HepG2 (cell line): ENCODE measurements around the gene GRIK3. TPM values are rescaled to one million over a fixed set of nuclear protein-coding genes. Genes with fewer than 3 reads are reported as not detected.

Experiments used
- ATAC-seq: fragments of 200-7000 bp; cut with Tn5 transposase; 3 replicates; pipeline ENCODE4 v1.9.1; 2020; ENCODE audit warnings: mild to moderate bottlenecking, moderate library complexity
- BruUV-seq: library from RNA; stranded (reverse); fragments of 400-500 nt; replicated peaks from 2 replicates; lab custom pipeline; 2021; lab: Mats Ljungman, UMichigan
- CTCF ChIA-PET: fragments of 300-600 bp; formaldehyde crosslinking; extraction: SDS; loops from one replicate; lab custom pipeline; 2021; ENCODE audit warnings: low total read pairs, inconsistent platforms, low intra/inter-chr PET ratio; lab: Yijun Ruan, JAX
- POLR2A ChIA-PET: fragments of 350-600 bp; sonication (Branson Sonifier 250); formaldehyde crosslinking; loops from one replicate; lab custom pipeline; 2020; ENCODE audit warnings: antibody characterized with exemption, inconsistent platforms; lab: Yijun Ruan, JAX
- DNase-seq: peaks from one replicate; pipeline ENCODE4 v3.0.0-alpha.2; 2015; ENCODE audit warnings: low spot score
- FAIRE-seq: peaks from 3 replicates; lab custom pipeline; 2011; peaks lifted over from hg19 to GRCh38; lab: Jason Lieb, UNC
- H2AFZ ChIP-seq: one replicate; pipeline ENCODE4 v1.6.1; 2011; ENCODE audit warnings: low read length, inconsistent platforms
- H3K27ac ChIP-seq: fragments of 300-600 bp; 3 replicates; pipeline ENCODE4 v1.8.0; 2011; ENCODE audit warnings: mixed run types, mild to moderate bottlenecking, mixed read lengths, low read length, inconsistent platforms; ENCODE audit not compliant: insufficient read depth; ENCODE audit errors: extremely low read length
- H3K27me3 ChIP-seq, 2 experiments: fragments of 200-600 bp in 1 of 2; 2 replicates in 1 of 2; 3 replicates in 1 of 2; pipeline versions ENCODE4 v1.6.0 to v1.8.0; 2011; ENCODE audit warnings: low read length in 2 of 2, mild to moderate bottlenecking in 2 of 2, moderate library complexity in 2 of 2, inconsistent platforms in 1 of 2; ENCODE audit not compliant: insufficient read depth in 2 of 2, control insufficient read depth in 1 of 2
- H3K36me3 ChIP-seq, 2 experiments: fragments of 200-600 bp in 1 of 2; replicated peaks in 1 of 2; 2 replicates in 1 of 2; 3 replicates in 1 of 2; pipeline versions ENCODE4 v1.5.1 to v1.8.0; 2011; ENCODE audit warnings: low read length in 2 of 2, inconsistent platforms in 1 of 2; ENCODE audit not compliant: insufficient read depth in 2 of 2, control insufficient read depth in 1 of 2
- H3K4me1 ChIP-seq: 2 replicates; pipeline ENCODE4 v1.5.1; 2012; ENCODE audit warnings: low read length, inconsistent platforms; ENCODE audit not compliant: insufficient read depth
- H3K4me2 ChIP-seq: 2 replicates; pipeline ENCODE4 v1.6.0; 2011; ENCODE audit warnings: low read depth, low read length, inconsistent platforms
- H3K4me3 ChIP-seq, 3 experiments: fragments of 200-600 bp in 1 of 3; sonication (generic), shearing (Covaris generic) in 1 of 3; replicated peaks in 1 of 3; 2 replicates each; pipeline ENCODE4 v1.5.1; 2011 to 2016; ENCODE audit warnings: low read length in 3 of 3, inconsistent platforms in 2 of 3, low read depth in 2 of 3, mild to moderate bottlenecking in 2 of 3, control low read depth in 1 of 3, mixed read lengths in 1 of 3; ENCODE audit not compliant: insufficient read depth in 1 of 3
- H3K79me2 ChIP-seq: one replicate; pipeline ENCODE4 v1.6.1; 2011; ENCODE audit warnings: low read length, inconsistent platforms; ENCODE audit not compliant: insufficient read depth
- H3K9ac ChIP-seq: 2 replicates; pipeline ENCODE4 v1.6.0; 2011; ENCODE audit warnings: mild to moderate bottlenecking, low read depth, low read length, inconsistent platforms; ENCODE audit not compliant: insufficient read depth
- H3K9me3 ChIP-seq: 2 replicates; pipeline ENCODE4 v1.5.1; 2012; ENCODE audit warnings: mild to moderate bottlenecking, low read length
- H4K20me1 ChIP-seq: 2 replicates; pipeline ENCODE4 v1.6.0; 2011; ENCODE audit warnings: inconsistent platforms, mild to moderate bottlenecking, low read length, moderate library complexity; ENCODE audit not compliant: insufficient read depth
- AKNA ChIP-seq: sonication (generic); formaldehyde crosslinking; IDR thresholded peaks from 2 replicates; pipeline ENCODE4 v1.4.0; 2020; ENCODE audit warnings: missing genetic modification reagents, borderline replicate concordance
- CERS6 ChIP-seq: sonication (generic); formaldehyde crosslinking; IDR thresholded peaks from 2 replicates; pipeline ENCODE4 v1.5.0; 2020; ENCODE audit warnings: missing genetic modification reagents
- FOXA1 ChIP-seq, 2 experiments: fragments of 450-650 bp in 1 of 2; sonication (generic) in 1 of 2; formaldehyde crosslinking in 1 of 2; IDR thresholded peaks; 2 replicates each; pipeline versions ENCODE4 v1.4.0 to v1.6.1; 2016 to 2020; ENCODE audit warnings: missing genetic modification reagents in 1 of 2
- GTF2F1 ChIP-seq: fragments of 150-350 bp; IDR thresholded peaks from 2 replicates; pipeline ENCODE4 v1.6.1; 2014; ENCODE audit warnings: low read length
- HNRNPL ChIP-seq: fragments of 200-400 bp; formaldehyde crosslinking; IDR thresholded peaks from 2 replicates; pipeline ENCODE4 v1.6.1; 2017; ENCODE audit warnings: mild to moderate bottlenecking, low read depth, low read length
- SMAD9 ChIP-seq: sonication (generic); formaldehyde crosslinking; IDR thresholded peaks from 2 replicates; pipeline ENCODE4 v1.5.1; 2020; ENCODE audit warnings: mild to moderate bottlenecking, missing genetic modification reagents
- ZNF749 ChIP-seq: sonication (generic); formaldehyde crosslinking; IDR thresholded peaks from 2 replicates; pipeline ENCODE4 v1.8.0; 2022; ENCODE audit warnings: mild to moderate bottlenecking, missing genetic modification reagents, moderate library complexity, borderline replicate concordance
- ZSCAN29 ChIP-seq: sonication (generic); formaldehyde crosslinking; conservative IDR thresholded peaks from 2 replicates; pipeline ENCODE4 v1.4.0; 2020; ENCODE audit warnings: mild to moderate bottlenecking, missing genetic modification reagents
- ZSCAN9 ChIP-seq: IDR thresholded peaks from 2 replicates; pipeline ENCODE4 v1.6.1; 2016; ENCODE audit warnings: borderline replicate concordance
- WGBS: methylation state at CpG from one replicate; pipeline ENCODE4 v1.1.6; 2017; ENCODE audit warnings: low lambda C conversion rate; 5-methylcytosine and 5-hydroxymethylcytosine counted together
- in situ Hi-C: cut with HindIII; loops from 2 replicates; pipeline ENCODE4 v1.10.0; 2017; ENCODE audit warnings: low pct_unique_long_range_greater_than_20kb; ENCODE audit not compliant: extremely low pct_ligation_motif_present
- intact Hi-C: fragments of 100-400 bp; cut with micrococcal nuclease; formaldehyde crosslinking; loops from one replicate; pipeline ENCODE4 v1.10.0; 2022; ENCODE audit not compliant: unreplicated experiment
- polyA plus RNA-seq, 8 experiments: library from polyadenylated mRNA; depleted of rRNA in 3 of 8; stranded (reverse) in 7 of 8; unstranded in 1 of 8; fragments of >200 nt; fragmentation: Illumina TruSeq in 4 of 8; extraction: Trizol in 4 of 8; gene quantifications; 2 replicates each; pipeline versions ENCODE4 v1.2.1 to v1.2.3, GENCODE V29; 2011 to 2016; ENCODE audit warnings: low read depth in 4 of 8, missing spikeins in 1 of 8, mixed read lengths in 1 of 8; ENCODE audit not compliant: insufficient read depth in 1 of 8
- total RNA-seq, 5 experiments: library from RNA; depleted of rRNA; stranded (reverse); fragments of >200 nt; fragmentation: Illumina TruSeq; extraction: Trizol; gene quantifications; 2 replicates each; pipeline ENCODE4 v1.2.3, GENCODE V29; 2016; ENCODE audit warnings: low read depth in 1 of 5

GRIK3 gene
- total and polyA plus RNA-seq, 2 of the 13 experiments (the other 11 are each of a cell fraction or from before 2014, with no cell fraction given), result not detected

GRCh38 chr1:36881068-36881405, 153.3 kb downstream of the GRIK3 start (continued):
- TF ChIP-seq AKNA (CRISPR knock-in tag), result no peak

- Histone ChIP-seq H3K4me2 (no peak overlapping the region), H4K20me1 (no peaks in the 10 kb centered on the region), H3K27ac (no peak overlapping the region), H3K9me3 (no peaks in the 10 kb centered on the region), H3K4me3 (no peak overlapping the region), H2AFZ (no peak overlapping the region), H3K9ac (no peak overlapping the region), H3K36me3 (no peaks in the 10 kb centered on the region), H3K79me2 (no peaks in the 10 kb centered on the region), H3K27me3 (peaks cover 0 to 9% of the 10 kb centered on the region in 2 experiments; a peak in 2 of 5 replicates), H3K4me1 (no peaks in the 10 kb centered on the region)
- POLR2A ChIA-PET, result no interaction called here
- intact Hi-C loops, result no loop called here
- 14% methylated on average over 15 of the region's 22 CpGs for WGBS
- BruUV-seq, result no TSS peak
- no peak for TF ChIP-seq SMAD9 (CRISPR knock-in tag)
- TF ChIP-seq ZSCAN29 (CRISPR knock-in tag), result no peak
- no peak for TF ChIP-seq GTF2F1
- TF ChIP-seq CERS6 (CRISPR knock-in tag), result no peak
- TF ChIP-seq HNRNPL, result no peak
- no peak for TF ChIP-seq ZNF749 (CRISPR knock-in tag)
- no peak for TF ChIP-seq FOXA1 (IDR thresholded peaks at IDR 0.05)
- TF ChIP-seq FOXA1 (CRISPR knock-in tag; IDR thresholded peaks at IDR 0.05), result no peak
- no peak for TF ChIP-seq ZSCAN9 (CRISPR knock-in tag)
- CTCF ChIA-PET, result no interaction called here
- DNase-seq (no peak), ATAC-seq (no peak), FAIRE-seq (no peak)
- in situ Hi-C loops, result no loop called here
These were observed 153.9 kb downstream of the GRIK3 start for GRCh38 chr1:36880155-36881067.
